ENCODE measurements around the gene ERC1. TPM values are rescaled to one million over a fixed set of nuclear protein-coding genes. Genes with fewer than 3 reads are reported as not detected.

ERC1 gene
- polyA plus RNA-seq, 1 donor from 2014 or later = 7.1 TPM

DNA sequence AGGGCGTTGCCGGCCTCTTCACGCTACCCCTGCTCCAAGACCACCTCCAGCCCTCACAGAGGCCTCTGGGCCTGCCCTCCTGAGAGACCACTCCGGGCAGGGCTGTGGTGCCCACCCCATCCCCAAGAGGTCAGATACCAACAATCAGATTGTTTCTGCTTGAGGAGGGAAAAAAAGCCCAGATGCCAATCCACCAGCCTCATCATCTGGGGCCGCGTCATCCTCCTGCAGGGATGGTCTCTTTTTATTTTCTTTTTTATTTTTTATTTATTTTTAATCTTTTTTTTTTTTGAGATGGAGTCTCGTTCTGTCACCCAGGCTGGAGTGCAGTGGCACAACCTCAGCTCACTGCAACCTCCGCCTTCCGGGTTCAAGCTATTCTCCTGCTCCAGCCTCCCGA is 510.0 kb downstream of the ERC1 start:
- no peak overlapping the region for H3K27ac ChIP-seq (ENCODE audit: low read length)
- TF ChIP-seq MXI1 (conservative IDR thresholded peaks at IDR 0.05; ENCODE audit: poor library complexity, severe bottlenecking) = no peak
- no peak for TF ChIP-seq RAD21 (conservative IDR thresholded peaks at IDR 0.05)
- TF ChIP-seq, protein P1, sequence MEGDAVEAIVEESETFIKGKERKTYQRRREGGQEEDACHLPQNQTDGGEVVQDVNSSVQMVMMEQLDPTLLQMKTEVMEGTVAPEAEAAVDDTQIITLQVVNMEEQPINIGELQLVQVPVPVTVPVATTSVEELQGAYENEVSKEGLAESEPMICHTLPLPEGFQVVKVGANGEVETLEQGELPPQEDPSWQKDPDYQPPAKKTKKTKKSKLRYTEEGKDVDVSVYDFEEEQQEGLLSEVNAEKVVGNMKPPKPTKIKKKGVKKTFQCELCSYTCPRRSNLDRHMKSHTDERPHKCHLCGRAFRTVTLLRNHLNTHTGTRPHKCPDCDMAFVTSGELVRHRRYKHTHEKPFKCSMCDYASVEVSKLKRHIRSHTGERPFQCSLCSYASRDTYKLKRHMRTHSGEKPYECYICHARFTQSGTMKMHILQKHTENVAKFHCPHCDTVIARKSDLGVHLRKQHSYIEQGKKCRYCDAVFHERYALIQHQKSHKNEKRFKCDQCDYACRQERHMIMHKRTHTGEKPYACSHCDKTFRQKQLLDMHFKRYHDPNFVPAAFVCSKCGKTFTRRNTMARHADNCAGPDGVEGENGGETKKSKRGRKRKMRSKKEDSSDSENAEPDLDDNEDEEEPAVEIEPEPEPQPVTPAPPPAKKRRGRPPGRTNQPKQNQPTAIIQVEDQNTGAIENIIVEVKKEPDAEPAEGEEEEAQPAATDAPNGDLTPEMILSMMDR (IDR thresholded peaks at IDR 0.05; ENCODE audit: poor library complexity, severe bottlenecking) = no peak
- no peak for TF ChIP-seq EP300 (conservative IDR thresholded peaks at IDR 0.05; ENCODE audit: poor library complexity, severe bottlenecking)
- TF ChIP-seq POLR2AphosphoS5 (IDR thresholded peaks at IDR 0.05) = no peak
- no peak for TF ChIP-seq EZH2 (IDR thresholded peaks at IDR 0.05; ENCODE audit: borderline replicate concordance, insufficient read depth, low read length, poor library complexity, severe bottlenecking)
- TF ChIP-seq TAF1 (IDR thresholded peaks at IDR 0.05; ENCODE audit: low read depth) = no peak
- TF ChIP-seq SMC3 (conservative IDR thresholded peaks at IDR 0.05; ENCODE audit: poor library complexity) = no peak
- TF ChIP-seq, protein P2, sequence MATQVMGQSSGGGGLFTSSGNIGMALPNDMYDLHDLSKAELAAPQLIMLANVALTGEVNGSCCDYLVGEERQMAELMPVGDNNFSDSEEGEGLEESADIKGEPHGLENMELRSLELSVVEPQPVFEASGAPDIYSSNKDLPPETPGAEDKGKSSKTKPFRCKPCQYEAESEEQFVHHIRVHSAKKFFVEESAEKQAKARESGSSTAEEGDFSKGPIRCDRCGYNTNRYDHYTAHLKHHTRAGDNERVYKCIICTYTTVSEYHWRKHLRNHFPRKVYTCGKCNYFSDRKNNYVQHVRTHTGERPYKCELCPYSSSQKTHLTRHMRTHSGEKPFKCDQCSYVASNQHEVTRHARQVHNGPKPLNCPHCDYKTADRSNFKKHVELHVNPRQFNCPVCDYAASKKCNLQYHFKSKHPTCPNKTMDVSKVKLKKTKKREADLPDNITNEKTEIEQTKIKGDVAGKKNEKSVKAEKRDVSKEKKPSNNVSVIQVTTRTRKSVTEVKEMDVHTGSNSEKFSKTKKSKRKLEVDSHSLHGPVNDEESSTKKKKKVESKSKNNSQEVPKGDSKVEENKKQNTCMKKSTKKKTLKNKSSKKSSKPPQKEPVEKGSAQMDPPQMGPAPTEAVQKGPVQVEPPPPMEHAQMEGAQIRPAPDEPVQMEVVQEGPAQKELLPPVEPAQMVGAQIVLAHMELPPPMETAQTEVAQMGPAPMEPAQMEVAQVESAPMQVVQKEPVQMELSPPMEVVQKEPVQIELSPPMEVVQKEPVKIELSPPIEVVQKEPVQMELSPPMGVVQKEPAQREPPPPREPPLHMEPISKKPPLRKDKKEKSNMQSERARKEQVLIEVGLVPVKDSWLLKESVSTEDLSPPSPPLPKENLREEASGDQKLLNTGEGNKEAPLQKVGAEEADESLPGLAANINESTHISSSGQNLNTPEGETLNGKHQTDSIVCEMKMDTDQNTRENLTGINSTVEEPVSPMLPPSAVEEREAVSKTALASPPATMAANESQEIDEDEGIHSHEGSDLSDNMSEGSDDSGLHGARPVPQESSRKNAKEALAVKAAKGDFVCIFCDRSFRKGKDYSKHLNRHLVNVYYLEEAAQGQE (IDR thresholded peaks at IDR 0.05; ENCODE audit: borderline replicate concordance) = no peak
- H3K9me3 ChIP-seq (ENCODE audit: low read length) = no peaks in the 10 kb centered on the region
- H3K4me3 ChIP-seq (ENCODE audit: low read length) = no peak overlapping the region
- H3K36me3 ChIP-seq (ENCODE audit: insufficient read depth, low read length) = no peaks in the 10 kb centered on the region
- no peaks in the 10 kb centered on the region for H3K79me2 ChIP-seq (replicated peaks; ENCODE audit: insufficient read depth, low read length)
- H3K4me2 ChIP-seq (ENCODE audit: low read length) = no peak overlapping the region
- no peak overlapping the region for H3K9ac ChIP-seq (ENCODE audit: low read length)
- H2AFZ ChIP-seq (ENCODE audit: low read depth, low read length) = no peak overlapping the region
- H4K20me1 ChIP-seq (ENCODE audit: insufficient read depth) = no peaks in the 10 kb centered on the region
- no peaks in the 10 kb centered on the region for H3K9me2 ChIP-seq (ENCODE audit: insufficient read depth, low read length)
- no peaks in the 10 kb centered on the region for H3K27me3 ChIP-seq (ENCODE audit: insufficient read depth, low read depth, low read length)
- H3F3A ChIP-seq (ENCODE audit: insufficient read depth, low read length, poor library complexity, severe bottlenecking) = no peaks in the 10 kb centered on the region

DNA sequence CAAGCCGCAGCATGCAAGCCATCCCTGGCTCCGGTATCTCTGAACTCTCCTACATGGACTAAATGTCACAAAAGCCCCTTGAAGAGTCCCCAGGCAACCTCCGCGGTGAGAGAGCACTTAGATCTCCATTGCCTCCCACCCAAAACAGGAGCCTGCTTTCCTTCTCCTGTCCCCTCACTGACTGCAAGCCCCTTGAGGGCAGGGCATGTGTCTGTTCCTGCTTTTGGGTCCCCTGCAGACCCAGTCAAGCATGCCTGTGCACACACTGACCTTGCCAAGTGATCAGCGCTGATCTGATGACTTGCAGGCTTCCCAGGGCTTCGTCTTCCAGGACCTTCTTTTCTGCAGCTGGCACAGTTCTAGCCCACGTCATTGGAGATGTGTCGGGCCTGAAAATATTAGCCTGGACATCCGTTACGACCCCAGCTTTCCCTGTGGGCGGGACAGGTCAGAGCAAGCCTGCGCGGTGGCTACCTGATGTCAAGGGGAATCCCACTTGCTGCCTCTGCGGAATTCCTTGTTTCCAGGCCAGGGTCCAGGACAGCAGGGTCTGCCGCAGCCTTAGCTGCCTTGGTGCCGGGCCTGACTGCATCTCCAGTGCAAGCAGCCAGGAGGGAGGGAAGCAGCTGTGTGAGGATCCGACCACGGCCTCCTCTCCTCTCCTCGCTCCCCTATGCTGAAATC is 510.8 kb downstream of the ERC1 start:
- no peaks in the 10 kb centered on the region for H3K36me3 ChIP-seq (ENCODE audit: insufficient read depth, low read length)
- no peaks in the 10 kb centered on the region for H3F3A ChIP-seq (ENCODE audit: insufficient read depth, low read length, poor library complexity, severe bottlenecking)
- no peak for TF ChIP-seq TAF1 (IDR thresholded peaks at IDR 0.05; ENCODE audit: low read depth)
- H3K27ac ChIP-seq (ENCODE audit: low read length) = no peak overlapping the region
- H2AFZ ChIP-seq (ENCODE audit: low read depth, low read length) = no peak overlapping the region
- no peak overlapping the region for H3K9ac ChIP-seq (ENCODE audit: low read length)
- no peaks in the 10 kb centered on the region for H3K27me3 ChIP-seq (ENCODE audit: insufficient read depth, low read depth, low read length)
- H3K9me2 ChIP-seq (ENCODE audit: insufficient read depth, low read length) = no peaks in the 10 kb centered on the region
- H4K20me1 ChIP-seq (ENCODE audit: insufficient read depth) = no peaks in the 10 kb centered on the region
- no peaks in the 10 kb centered on the region for H3K79me2 ChIP-seq (replicated peaks; ENCODE audit: insufficient read depth, low read length)
- no peaks in the 10 kb centered on the region for H3K9me3 ChIP-seq (ENCODE audit: low read length)
- no peak overlapping the region for H3K4me2 ChIP-seq (ENCODE audit: low read length)
- no peak overlapping the region for H3K4me3 ChIP-seq (ENCODE audit: low read length)

Measured in neural cell (in vitro differentiated cells).